IMR-90 (cell line): ENCODE measurements around the gene RRP1B. TPM values are rescaled to one million over a fixed set of nuclear protein-coding genes. Genes with fewer than 3 reads are reported as not detected.

ENCODE experiments used
- ATAC-seq: fragments of 200-7000 bp; cut with Tn5 transposase; 2 replicates; pipeline ENCODE4 v1.9.1; 2020; ENCODE audit warnings: low read depth, mild to moderate bottlenecking, moderate library complexity
- BruUV-seq: library from RNA; stranded (reverse); fragments of 400-500 nt; replicated peaks from 2 replicates; lab custom pipeline; 2021; lab: Mats Ljungman, UMichigan
- CTCF ChIA-PET: fragments of 300-600 bp; formaldehyde crosslinking; extraction: SDS; loops from one replicate; lab custom pipeline; 2021; ENCODE audit warnings: antibody characterized with exemption; lab: Yijun Ruan, JAX
- POLR2A ChIA-PET: fragments of 300-600 bp; sonication (Branson Sonifier 250); formaldehyde crosslinking; loops from one replicate; lab custom pipeline; 2022; ENCODE audit warnings: antibody characterized with exemption; ENCODE audit not compliant: unreplicated experiment; lab: Charles Lee
- DNase-seq: peaks from one replicate; pipeline ENCODE4 v3.0.0; 2013
- H2AFZ ChIP-seq: replicated peaks from 2 replicates; pipeline ENCODE3; 2013; ENCODE audit warnings: low read length, mild to moderate bottlenecking; ENCODE audit not compliant: poor library complexity
- H2AK5ac ChIP-seq: 2 replicates; pipeline ENCODE4 v1.6.1; 2013; ENCODE audit warnings: low read depth, low read length, inconsistent platforms
- H2AK9ac ChIP-seq: replicated peaks from 2 replicates; pipeline ENCODE3; 2013; ENCODE audit warnings: mild to moderate bottlenecking, low read depth, low read length, moderate library complexity; ENCODE audit not compliant: poor library complexity
- H2BK120ac ChIP-seq: 2 replicates; pipeline ENCODE4 v1.6.1; 2013; ENCODE audit warnings: low read depth, low read length, inconsistent platforms
- H2BK15ac ChIP-seq: 3 replicates; pipeline ENCODE4 v1.6.1; 2013; ENCODE audit warnings: low read depth, low read length, inconsistent platforms
- H2BK20ac ChIP-seq: 2 replicates; pipeline ENCODE4 v1.6.1; 2013; ENCODE audit warnings: low read depth, mild to moderate bottlenecking, inconsistent platforms, low read length, moderate library complexity
- H2BK5ac ChIP-seq: 2 replicates; pipeline ENCODE4 v1.6.1; 2013; ENCODE audit warnings: mild to moderate bottlenecking, low read depth, low read length, inconsistent platforms; ENCODE audit not compliant: poor library complexity, severe bottlenecking
- H3K14ac ChIP-seq: replicated peaks from 2 replicates; pipeline ENCODE4 v1.6.1; 2013; ENCODE audit warnings: low read depth, low read length, inconsistent platforms
- H3K18ac ChIP-seq: 2 replicates; pipeline ENCODE4 v1.6.1; 2013; ENCODE audit warnings: low read depth, low read length, control low read depth
- H3K23ac ChIP-seq: 2 replicates; pipeline ENCODE4 v1.6.1; 2013; ENCODE audit warnings: low read depth, low read length, inconsistent platforms
- H3K27ac ChIP-seq: 2 replicates; pipeline ENCODE4 v1.5.1; 2013; ENCODE audit warnings: mild to moderate bottlenecking, control low read depth, low read length; ENCODE audit not compliant: insufficient read depth
- H3K27me3 ChIP-seq: 2 replicates; pipeline ENCODE4 v1.6.1; 2013; ENCODE audit warnings: low read length; ENCODE audit not compliant: control insufficient read depth, insufficient read depth
- H3K36me3 ChIP-seq: 2 replicates; pipeline ENCODE4 v1.6.1; 2013; ENCODE audit warnings: low read length, mixed read lengths; ENCODE audit not compliant: control insufficient read depth, insufficient read depth
- H3K4ac ChIP-seq: 2 replicates; pipeline ENCODE4 v1.6.1; 2013; ENCODE audit warnings: low read depth, low read length, inconsistent platforms
- H3K4me1 ChIP-seq: 2 replicates; pipeline ENCODE4 v1.6.1; 2013; ENCODE audit warnings: low read length, mixed read lengths; ENCODE audit not compliant: control insufficient read depth, insufficient read depth
- H3K4me2 ChIP-seq: 2 replicates; pipeline ENCODE4 v1.6.1; 2013; ENCODE audit warnings: low read depth, mild to moderate bottlenecking, control low read depth, low read length, moderate library complexity
- H3K4me3 ChIP-seq: 2 replicates; pipeline ENCODE4 v1.5.1; 2013; ENCODE audit warnings: low read depth, mild to moderate bottlenecking, control low read depth, low read length, moderate library complexity; ENCODE audit not compliant: insufficient read depth
- H3K56ac ChIP-seq: 2 replicates; pipeline ENCODE4 v1.6.1; 2013; ENCODE audit warnings: low read length, inconsistent platforms; ENCODE audit not compliant: insufficient read depth; ENCODE audit errors: extremely low read depth
- H3K79me1 ChIP-seq, 2 experiments: 2 replicates each; pipeline ENCODE4 v1.6.1; 2013; ENCODE audit warnings: low read length in 2 of 2, inconsistent platforms in 1 of 2, low read depth in 1 of 2
- H3K9ac ChIP-seq: 2 replicates; pipeline ENCODE4 v1.6.1; 2013; ENCODE audit warnings: low read depth, low read length, control low read depth
- H3K9me1 ChIP-seq: 2 replicates; pipeline ENCODE4 v1.6.1; 2013; ENCODE audit warnings: low read length, inconsistent platforms; ENCODE audit not compliant: insufficient read depth
- H3K9me3 ChIP-seq: 2 replicates; pipeline ENCODE4 v1.6.1; 2013; ENCODE audit warnings: low read length; ENCODE audit not compliant: control insufficient read depth, insufficient read depth
- H4K20me1 ChIP-seq: 2 replicates; pipeline ENCODE4 v1.6.1; 2013; ENCODE audit warnings: low read length, inconsistent platforms; ENCODE audit not compliant: insufficient read depth
- H4K5ac ChIP-seq: 2 replicates; pipeline ENCODE4 v1.6.1; 2013; ENCODE audit warnings: mild to moderate bottlenecking, low read depth, low read length, control low read depth
- H4K8ac ChIP-seq, 2 experiments: 2 replicates each; pipeline ENCODE4 v1.6.1; 2013; ENCODE audit warnings: low read depth in 2 of 2, low read length in 2 of 2, control low read depth in 1 of 2, inconsistent platforms in 1 of 2
- H4K91ac ChIP-seq: 2 replicates; pipeline ENCODE4 v1.6.1; 2013; ENCODE audit warnings: low read depth, low read length, inconsistent platforms; ENCODE audit not compliant: insufficient read depth
- CEBPB ChIP-seq: IDR thresholded peaks from 2 replicates; pipeline ENCODE4 v1.6.1; 2012; ENCODE audit warnings: low read depth, low read length, improper control_type of control experiment
- CHD1 ChIP-seq: IDR thresholded peaks from 2 replicates; pipeline ENCODE4 v1.6.1; 2012; ENCODE audit warnings: low read depth, low read length, improper control_type of control experiment
- MAZ ChIP-seq: IDR thresholded peaks from 2 replicates; pipeline ENCODE4 v1.6.1; 2012; ENCODE audit warnings: low read depth, mild to moderate bottlenecking, low read length, improper control_type of control experiment, moderate library complexity, borderline replicate concordance
- NFE2L2 ChIP-seq: fragments of 150-350 bp; IDR thresholded peaks from 2 replicates; pipeline ENCODE4 v1.6.1; 2016; ENCODE audit warnings: low read depth, mild to moderate bottlenecking, low read length
- POLR2A ChIP-seq: IDR thresholded peaks from 2 replicates; pipeline ENCODE4 v1.6.1; 2012; ENCODE audit warnings: mild to moderate bottlenecking, low read depth, low read length
- RAD21 ChIP-seq: IDR thresholded peaks from 2 replicates; pipeline ENCODE4 v1.6.1; 2012; ENCODE audit warnings: low read length, improper control_type of control experiment
- RCOR1 ChIP-seq: IDR thresholded peaks from 2 replicates; pipeline ENCODE4 v1.6.1; 2012; ENCODE audit warnings: mild to moderate bottlenecking, low read length, improper control_type of control experiment; ENCODE audit not compliant: insufficient replicate concordance
- WGBS, 2 experiments: methylation state at CpG; one replicate each; pipeline versions ENCODE4 v1.1.5 to v1.1.7; 2013; ENCODE audit warnings: missing lambda C conversion rate in 2 of 2; ENCODE audit not compliant: insufficient read length in 1 of 2; ENCODE audit errors: extremely low coverage in 2 of 2; 5-methylcytosine and 5-hydroxymethylcytosine counted together
- dilution Hi-C: fragments of 300-500 bp; cut with HindIII; formaldehyde crosslinking; loops from one replicate; pipeline ENCODE4 v1.14.3; 2018; ENCODE audit warnings: low sequenced_read_pairs; ENCODE audit not compliant: unreplicated experiment
- in situ Hi-C: fragments of 300-500 bp; cut with MboI; formaldehyde crosslinking; loops from 3 replicates; pipeline ENCODE4 v1.14.3; 2019; ENCODE audit warnings: low sequenced_read_pairs, inconsistent platforms, mixed read lengths
- intact Hi-C: fragments of 100-400 bp; cut with micrococcal nuclease; formaldehyde crosslinking; loops from 2 replicates; pipeline ENCODE4 v1.10.0; 2022
- polyA plus RNA-seq, 3 experiments: library from polyadenylated mRNA; depleted of rRNA; stranded (reverse); fragments of >200 nt; gene quantifications; 2 replicates each; pipeline ENCODE4 v1.2.3, GENCODE V29; 2012; ENCODE audit warnings: low replicate concordance in 1 of 3
- total RNA-seq: library from RNA; depleted of rRNA; stranded (reverse); fragments of >200 nt; gene quantifications from 2 replicates; pipeline ENCODE4 v1.2.3, GENCODE V29; 2012
- TF ChIP-seq, protein P1 (sequence below): fragments of 150-350 bp; IDR thresholded peaks from 2 replicates; pipeline ENCODE4 v1.6.1; 2017; ENCODE audit warnings: mild to moderate bottlenecking, antibody characterized with exemption, low read length, low read depth
- TF ChIP-seq, protein P2 (sequence below): conservative IDR thresholded peaks from 2 replicates; pipeline ENCODE4 v1.5.1; 2012; ENCODE audit warnings: mild to moderate bottlenecking, low read depth, low read length, improper control_type of control experiment

RRP1B gene
- total and polyA plus RNA-seq, 2 of the 4 experiments (the other 2 are of a cell fraction), result 11.1 to 16.1 TPM

DNA sequence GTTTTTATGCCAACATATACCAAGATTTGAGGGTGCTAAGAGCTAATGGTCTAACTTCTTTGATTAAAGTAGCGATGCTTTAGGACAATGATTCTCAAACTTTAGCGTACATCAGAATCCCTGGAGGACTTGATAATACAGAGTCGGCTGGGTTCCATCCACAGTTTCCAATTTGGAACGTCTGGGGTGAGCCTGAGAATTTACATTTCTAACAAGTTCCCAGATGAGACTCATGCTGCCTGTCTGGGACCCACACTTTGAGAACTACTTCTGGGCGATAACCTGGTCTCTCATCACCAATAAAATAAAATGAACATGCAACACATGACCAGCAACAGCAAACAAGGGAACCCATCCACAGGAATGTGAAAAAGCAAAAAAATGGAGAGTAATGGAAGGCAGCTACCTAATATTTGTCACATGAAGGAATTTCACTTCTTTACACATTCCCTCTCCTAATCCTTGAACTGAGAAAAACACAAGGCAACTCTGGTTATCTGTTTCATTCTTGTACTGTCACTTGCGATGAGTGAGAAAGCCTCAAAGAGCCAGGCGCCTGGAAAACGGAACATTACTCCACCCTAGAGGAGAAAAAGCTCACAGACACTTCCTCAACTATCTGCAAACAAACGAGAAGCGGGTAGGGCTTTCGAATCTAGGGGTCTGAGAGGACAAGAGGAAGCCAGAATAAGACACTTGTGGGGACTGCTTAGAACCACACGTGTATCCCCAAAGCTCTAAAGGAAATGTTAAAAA, 14.0 kb upstream of the RRP1B start (continued):
- TF ChIP-seq, protein P1, sequence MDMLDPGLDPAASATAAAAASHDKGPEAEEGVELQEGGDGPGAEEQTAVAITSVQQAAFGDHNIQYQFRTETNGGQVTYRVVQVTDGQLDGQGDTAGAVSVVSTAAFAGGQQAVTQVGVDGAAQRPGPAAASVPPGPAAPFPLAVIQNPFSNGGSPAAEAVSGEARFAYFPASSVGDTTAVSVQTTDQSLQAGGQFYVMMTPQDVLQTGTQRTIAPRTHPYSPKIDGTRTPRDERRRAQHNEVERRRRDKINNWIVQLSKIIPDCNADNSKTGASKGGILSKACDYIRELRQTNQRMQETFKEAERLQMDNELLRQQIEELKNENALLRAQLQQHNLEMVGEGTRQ, result peak; percentile 20; the same call in 1 of the 2 replicates

DNA sequence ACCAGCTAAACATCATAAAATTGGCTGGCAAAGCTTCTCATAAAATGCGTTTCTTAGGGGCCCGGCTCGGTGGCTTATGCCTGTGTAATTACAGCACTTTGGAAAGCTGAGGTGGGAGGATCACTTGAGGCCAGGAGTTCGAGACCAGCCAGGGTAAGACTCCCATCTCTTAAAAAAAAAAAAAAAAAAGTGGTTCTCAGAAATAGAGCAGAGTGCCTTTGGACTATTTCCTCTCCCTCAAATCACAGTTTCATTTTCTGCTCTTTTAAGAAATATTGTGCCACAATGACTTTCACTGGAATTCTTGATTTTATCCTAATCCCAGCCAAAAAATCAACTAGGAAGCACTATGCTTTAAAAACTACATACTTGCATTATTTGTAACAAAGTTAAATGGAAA, 13.4 kb upstream of the RRP1B start:
- H3K36me3 ChIP-seq, result no peaks in the 10 kb centered on the region
- in situ Hi-C loops, result loop anchor here (10.0 kb wide), 1 partner anchor 321 kb away; no protein-coding TSS in a partner anchor
- no peak overlapping the region for H2AK5ac ChIP-seq
- no peaks in the 10 kb centered on the region for H3K9me3 ChIP-seq
- H3K56ac ChIP-seq, result no peak overlapping the region
- dilution Hi-C loops, result no loop called here
- no peaks in the 10 kb centered on the region for H3K9me1 ChIP-seq
- H2AFZ ChIP-seq, result no peak overlapping the region
- intact Hi-C loops, result loop anchor here (1.0 to 2.0 kb wide), 3 partner anchors 19 to 59 kb away; no protein-coding TSS in a partner anchor
- no peak overlapping the region for H3K27ac ChIP-seq
- H4K20me1 ChIP-seq, result no peaks in the 10 kb centered on the region
- no peak overlapping the region for H4K8ac ChIP-seq
- no peak overlapping the region; the same call in 1 of the 2 replicates for H3K4me2 ChIP-seq
- no peak overlapping the region for H2BK5ac ChIP-seq
- no peak overlapping the region for H3K14ac ChIP-seq
- no peak overlapping the region for H3K4me3 ChIP-seq
- WGBS, 2 experiments, result no CpG with 5 or more reads among the region's 4 CpGs
- H2AK9ac ChIP-seq, result no peak overlapping the region
- peak overlapping the region; percentile 34; the same call in 1 of the 2 replicates for H2BK120ac ChIP-seq
- H4K5ac ChIP-seq, result no peak overlapping the region
- no peak overlapping the region for H3K4ac ChIP-seq
- ATAC-seq, result no peak
- H3K18ac ChIP-seq, result no peak overlapping the region
- ChIA-PET POLR2A (no interaction called here), CTCF (interaction anchor here (0.6 to 1.8 kb wide), 8 partner anchors 10 to 896 kb away, joined by 3 to 7 read pairs (median 4); no protein-coding TSS in a partner anchor)
- H4K91ac ChIP-seq, result no peak overlapping the region
- H3K23ac ChIP-seq, result no peak overlapping the region
- TF ChIP-seq, protein P2, sequence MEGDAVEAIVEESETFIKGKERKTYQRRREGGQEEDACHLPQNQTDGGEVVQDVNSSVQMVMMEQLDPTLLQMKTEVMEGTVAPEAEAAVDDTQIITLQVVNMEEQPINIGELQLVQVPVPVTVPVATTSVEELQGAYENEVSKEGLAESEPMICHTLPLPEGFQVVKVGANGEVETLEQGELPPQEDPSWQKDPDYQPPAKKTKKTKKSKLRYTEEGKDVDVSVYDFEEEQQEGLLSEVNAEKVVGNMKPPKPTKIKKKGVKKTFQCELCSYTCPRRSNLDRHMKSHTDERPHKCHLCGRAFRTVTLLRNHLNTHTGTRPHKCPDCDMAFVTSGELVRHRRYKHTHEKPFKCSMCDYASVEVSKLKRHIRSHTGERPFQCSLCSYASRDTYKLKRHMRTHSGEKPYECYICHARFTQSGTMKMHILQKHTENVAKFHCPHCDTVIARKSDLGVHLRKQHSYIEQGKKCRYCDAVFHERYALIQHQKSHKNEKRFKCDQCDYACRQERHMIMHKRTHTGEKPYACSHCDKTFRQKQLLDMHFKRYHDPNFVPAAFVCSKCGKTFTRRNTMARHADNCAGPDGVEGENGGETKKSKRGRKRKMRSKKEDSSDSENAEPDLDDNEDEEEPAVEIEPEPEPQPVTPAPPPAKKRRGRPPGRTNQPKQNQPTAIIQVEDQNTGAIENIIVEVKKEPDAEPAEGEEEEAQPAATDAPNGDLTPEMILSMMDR, result no peak
- TF ChIP-seq CHD1 (no peak), POLR2A (no peak), RAD21 (no peak), CEBPB (no peak), RCOR1 (no peak), NFE2L2 (no peak), MAZ (no peak)
- peaks cover 7% of the 10 kb centered on the region for H3K4me1 ChIP-seq
- H3K9ac ChIP-seq, result no peak overlapping the region
- H2BK15ac ChIP-seq, result no peak overlapping the region
- no peak overlapping the region for H2BK20ac ChIP-seq
- DNase-seq, result no peak
- no TSS peak for BruUV-seq
- no peaks in the 10 kb centered on the region for H3K79me1 ChIP-seq
- H3K27me3 ChIP-seq, result no peaks in the 10 kb centered on the region
